Memory B cell (primary cell): Measurements from ENCODE around the gene DYNLL1.
A peak's percentile ranks its signal among the peaks of the same experiment; 100 is the strongest.
"Not testable (repeated sequence)": the region's sequence is repeated elsewhere in the genome, so short reads cannot be mapped to it uniquely, and the experiment has no call there.

ENCODE experiments used
- ATAC-seq: fragments of 150-1000 bp; cut with Tn5 transposase; 2 replicates; pipeline ENCODE4 v1.10.0; 2021; ENCODE audit warnings: low read depth, mild to moderate bottlenecking, moderate library complexity
- DNase-seq, 2 donors: peaks; one replicate each; pipeline ENCODE4 v3.0.0; 2022; ENCODE audit warnings: low spot score in 2 of 2
- H3K27ac Mint-ChIP-seq: one replicate; pipeline ENCODE4 v1.8.0; 2022; ENCODE audit warnings: mild to moderate bottlenecking, moderate library complexity, mixed read lengths
- H3K27me3 Mint-ChIP-seq: one replicate; pipeline ENCODE4 v1.8.0; 2022; ENCODE audit warnings: mixed read lengths
- H3K36me3 Mint-ChIP-seq: one replicate; pipeline ENCODE4 v1.8.0; 2022; ENCODE audit warnings: mild to moderate bottlenecking, mixed read lengths
- H3K4me1 Mint-ChIP-seq: one replicate; pipeline ENCODE4 v1.8.0; 2022; ENCODE audit warnings: mixed read lengths
- H3K4me3 Mint-ChIP-seq: one replicate; pipeline ENCODE4 v1.8.0; 2022; ENCODE audit warnings: mild to moderate bottlenecking, moderate library complexity, mixed read lengths
- H3K9me3 Mint-ChIP-seq: one replicate; pipeline ENCODE4 v1.8.0; 2022; ENCODE audit warnings: mixed read lengths

The DYNLL1 gene

GRCh38 chr12:120508537-120508936 is 12.6 kb downstream of the DYNLL1 start:
- Mint-ChIP-seq H3K4me1 (no peaks in the 10 kb centered on the region), H3K4me3 (no peak overlapping the region)
- ATAC-seq = no peak

DNA sequence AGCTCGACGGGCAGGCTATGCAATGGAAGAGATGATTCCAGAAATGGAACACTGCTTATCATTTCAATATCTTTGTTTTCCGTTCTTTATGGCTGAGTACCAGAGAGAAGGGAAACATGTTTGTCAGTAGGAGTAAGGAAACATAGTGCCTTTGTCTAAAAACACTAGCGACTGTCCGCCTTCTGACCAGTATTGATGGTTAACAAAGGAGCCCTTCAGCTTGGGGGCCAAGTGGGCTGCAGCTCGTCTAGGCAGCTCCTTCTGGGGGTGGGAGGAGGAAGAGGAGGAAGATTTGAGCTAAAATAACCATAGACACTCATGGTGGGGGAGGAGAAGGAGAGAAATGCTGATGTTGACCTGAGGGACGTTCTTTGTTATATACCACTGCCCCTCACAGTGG is 18.1 kb downstream of the DYNLL1 start:
- no peak overlapping the region for H3K27ac Mint-ChIP-seq
- peaks cover 20% of the 10 kb centered on the region for H3K36me3 Mint-ChIP-seq
- no peaks in the 10 kb centered on the region for H3K27me3 Mint-ChIP-seq

More at GRCh38 chr12:120508537-120508936, 12.6 kb downstream of the DYNLL1 start:
- H3K36me3 Mint-ChIP-seq = peaks cover 25% of the 10 kb centered on the region
- no peaks in the 10 kb centered on the region for H3K9me3 Mint-ChIP-seq
- no peaks in the 10 kb centered on the region for H3K27me3 Mint-ChIP-seq
- DNase-seq = no peak
- H3K27ac Mint-ChIP-seq = no peak overlapping the region

DNA sequence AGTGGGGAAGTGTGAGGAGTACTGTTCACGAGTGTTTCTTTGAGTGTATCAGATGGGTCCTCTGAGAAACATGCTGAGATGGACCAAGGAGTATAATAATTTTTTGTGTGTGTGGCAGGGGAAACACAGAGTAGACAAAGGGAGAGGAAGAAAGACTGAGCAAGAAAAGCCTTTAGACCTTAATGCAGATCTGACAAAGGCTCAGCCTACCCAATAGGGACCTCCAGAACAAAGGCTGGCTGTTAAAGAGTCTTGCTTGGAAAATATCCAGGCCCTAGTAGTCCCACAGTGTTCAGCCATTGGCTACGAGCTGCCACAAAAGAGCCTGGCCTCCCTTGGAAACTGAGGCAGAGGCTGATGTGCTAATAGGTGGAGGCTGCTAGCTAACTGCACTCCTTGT is 19.6 kb downstream of the DYNLL1 start:
- no peaks in the 10 kb centered on the region for H3K9me3 Mint-ChIP-seq
- ATAC-seq (no peak), DNase-seq (no peak)
- peaks cover 15% of the 10 kb centered on the region for H3K36me3 Mint-ChIP-seq
- no peaks in the 10 kb centered on the region for H3K27me3 Mint-ChIP-seq
- H3K4me1 Mint-ChIP-seq = no peaks in the 10 kb centered on the region
- no peak overlapping the region for H3K27ac Mint-ChIP-seq
- H3K4me3 Mint-ChIP-seq = no peak overlapping the region

More for the DNA sequence above, 18.1 kb downstream of the DYNLL1 start:
- H3K4me3 Mint-ChIP-seq = no peak overlapping the region
- no peak for ATAC-seq
- no peaks in the 10 kb centered on the region for H3K9me3 Mint-ChIP-seq
- H3K4me1 Mint-ChIP-seq = no peaks in the 10 kb centered on the region
- DNase-seq = no peak

DNA sequence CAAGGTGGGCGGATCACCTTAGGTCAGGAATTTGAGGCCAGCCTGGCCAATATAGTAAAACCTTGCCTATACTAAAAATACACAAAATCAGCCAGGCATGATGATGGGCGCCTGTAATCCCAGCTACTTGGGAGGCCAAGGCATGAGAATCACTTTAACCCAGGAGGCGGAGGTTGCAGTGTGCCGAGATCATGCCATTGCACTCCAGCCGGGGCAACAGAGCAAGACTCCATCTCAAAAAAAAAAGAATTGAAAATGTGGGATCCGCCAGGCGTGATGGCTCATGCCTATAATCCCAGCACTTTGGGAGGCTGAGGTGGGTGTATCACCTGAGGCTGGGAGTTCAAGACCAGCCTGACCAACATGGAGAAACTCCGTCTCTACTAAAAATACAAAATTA is 23.4 kb downstream of the DYNLL1 start:
- not testable (repeated sequence) for H3K9me3 Mint-ChIP-seq, H3K36me3 Mint-ChIP-seq, DNase-seq, H3K27me3 Mint-ChIP-seq, H3K4me3 Mint-ChIP-seq, H3K4me1 Mint-ChIP-seq, ATAC-seq, H3K27ac Mint-ChIP-seq

GRCh38 chr12:120522568-120522967 is 26.7 kb downstream of the DYNLL1 start:
- ATAC-seq = no peak
- Mint-ChIP-seq H3K4me3 (no peak overlapping the region), H3K4me1 (peaks cover 3% of the 10 kb centered on the region), H3K27me3 (no peaks in the 10 kb centered on the region), H3K27ac (no peak overlapping the region), H3K36me3 (peaks cover 1% of the 10 kb centered on the region), H3K9me3 (no peaks in the 10 kb centered on the region)
- DNase-seq = no peak

GRCh38 chr12:120528861-120529525 is 33.1 kb downstream of the DYNLL1 start, which contains the start of gene COQ5:
COQ5 (minus strand) TSS chr12:120529158; CDS start chr12:120529141, 17 bp downstream.
- Mint-ChIP-seq H3K9me3 (no peaks in the 10 kb centered on the region), H3K4me3 (peak within 1 kb of the TSS; percentile 100), H3K36me3 (no peaks in the 10 kb centered on the region), H3K27ac (peak within 1 kb of the TSS; percentile 98), H3K4me1 (peaks cover 15% of the 10 kb centered on the region), H3K27me3 (no peaks in the 10 kb centered on the region)
- ATAC-seq (peak; percentile 97), DNase-seq (peak; percentile 77 to 82)

- ATAC-seq (no peak), DNase-seq (no peak)
- no peaks in the 10 kb centered on the region for H3K36me3 Mint-ChIP-seq
- H3K4me1 Mint-ChIP-seq = peaks cover 17% of the 10 kb centered on the region
- no peaks in the 10 kb centered on the region for H3K27me3 Mint-ChIP-seq
- peak overlapping the region; percentile 98 for H3K27ac Mint-ChIP-seq
- peak overlapping the region; percentile 100 for H3K4me3 Mint-ChIP-seq
- no peaks in the 10 kb centered on the region for H3K9me3 Mint-ChIP-seq
These were observed 33.9 kb downstream of the DYNLL1 start for GRCh38 chr12:120529641-120530417.

- H3K36me3 Mint-ChIP-seq, H3K27ac Mint-ChIP-seq, H3K9me3 Mint-ChIP-seq, H3K27me3 Mint-ChIP-seq, DNase-seq, ATAC-seq: not testable (repeated sequence)
- Mint-ChIP-seq H3K4me3 (peak overlapping the region; percentile 100), H3K4me1 (peaks cover 17% of the 10 kb centered on the region)
These were observed 34.5 kb downstream of the DYNLL1 start for GRCh38 chr12:120530418-120530761.

GRCh38 chr12:120532701-120533238 is 36.9 kb downstream of the DYNLL1 start:
- no peaks in the 10 kb centered on the region for H3K9me3 Mint-ChIP-seq
- H3K4me3 Mint-ChIP-seq = no peak overlapping the region
- H3K36me3 Mint-ChIP-seq = no peaks in the 10 kb centered on the region
- DNase-seq (no peak), ATAC-seq (no peak)
- H3K4me1 Mint-ChIP-seq = peaks cover 26% of the 10 kb centered on the region
- H3K27me3 Mint-ChIP-seq = no peaks in the 10 kb centered on the region
- no peak overlapping the region for H3K27ac Mint-ChIP-seq

GRCh38 chr12:120534203-120534702 is 38.3 kb downstream of the DYNLL1 start, which contains the start of gene RNF10:
RNF10 (plus strand) TSS chr12:120534356; CDS start chr12:120534812, 456 bp downstream.
- Mint-ChIP-seq H3K9me3 (no peaks in the 10 kb centered on the region), H3K4me1 (peaks cover 34% of the 10 kb centered on the region), H3K4me3 (peak within 1 kb of the TSS; percentile 97), H3K27me3 (no peaks in the 10 kb centered on the region), H3K27ac (peak within 1 kb of the TSS; percentile 92), H3K36me3 (no peaks in the 10 kb centered on the region)
- peak; percentile 76 to 81 for DNase-seq
- ATAC-seq = peak; percentile 79

GRCh38 chr12:120534703-120535655 is 39.1 kb downstream of the DYNLL1 start:
- peak; percentile 41 to 75 for DNase-seq
- peak; percentile 67 for ATAC-seq
- H3K27me3 Mint-ChIP-seq = no peaks in the 10 kb centered on the region
- peak overlapping the region; percentile 97 for H3K4me3 Mint-ChIP-seq
- H3K36me3 Mint-ChIP-seq = no peaks in the 10 kb centered on the region
- H3K27ac Mint-ChIP-seq = peak overlapping the region; percentile 92
- H3K4me1 Mint-ChIP-seq = peaks cover 33% of the 10 kb centered on the region
- no peaks in the 10 kb centered on the region for H3K9me3 Mint-ChIP-seq

GRCh38 chr12:120536064-120536791 is 40.3 kb downstream of the DYNLL1 start:
- Mint-ChIP-seq H3K27me3 (no peaks in the 10 kb centered on the region), H3K9me3 (no peaks in the 10 kb centered on the region), H3K4me1 (peaks cover 36% of the 10 kb centered on the region), H3K27ac (peak overlapping the region; percentile 77), H3K36me3 (no peaks in the 10 kb centered on the region), H3K4me3 (peak overlapping the region; percentile 86)
- ATAC-seq = no peak
- DNase-seq = no peak

- Mint-ChIP-seq H3K36me3 (peaks cover 2% of the 10 kb centered on the region), H3K9me3 (no peaks in the 10 kb centered on the region), H3K27me3 (no peaks in the 10 kb centered on the region), H3K4me3 (peak overlapping the region; percentile 86), H3K4me1 (peaks cover 38% of the 10 kb centered on the region), H3K27ac (peak overlapping the region; percentile 62)
- DNase-seq (no peak), ATAC-seq (no peak)
These were observed 41.9 kb downstream of the DYNLL1 start for GRCh38 chr12:120537856-120538220.
